Measurements from ENCODE around the gene DYRK1B. TPM values are rescaled to one million over a fixed set of nuclear protein-coding genes. Genes with fewer than 3 reads are reported as not detected.

The DYRK1B gene
- total RNA-seq, 1 donor from 2014 or later = 31.4 TPM

DNA sequence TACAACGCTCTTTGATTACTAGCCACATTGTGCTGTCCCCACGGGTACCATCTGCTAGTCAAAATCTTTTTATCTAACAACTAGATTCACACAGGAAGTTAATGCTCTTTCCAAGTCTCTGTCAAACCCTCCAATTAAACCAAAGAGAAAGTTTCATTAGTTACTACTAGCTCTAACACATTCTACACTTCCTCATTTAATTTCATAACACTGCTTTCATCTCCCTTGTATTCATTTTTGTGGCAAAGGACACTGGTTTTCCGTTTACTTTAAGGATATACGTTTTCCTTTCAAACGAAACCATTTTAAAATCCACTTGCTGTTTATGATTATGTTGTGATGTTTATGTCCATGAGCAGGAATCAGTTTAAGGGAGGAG, 5.3 kb downstream of the DYRK1B start:
- Mint-ChIP-seq H3K36me3 (ENCODE audit: low read depth, unreplicated experiment) (peaks cover 26% of the 10 kb centered on the region), H3K27me3 (ENCODE audit: low read depth, unreplicated experiment) (no peaks in the 10 kb centered on the region), H3K4me3 (ENCODE audit: unreplicated experiment) (no peak overlapping the region), H3K27ac (ENCODE audit: unreplicated experiment) (no peak overlapping the region), H3K4me1 (ENCODE audit: low read depth, unreplicated experiment) (peaks cover 15% of the 10 kb centered on the region), H3K9me3 (ENCODE audit: unreplicated experiment) (peaks cover 2% of the 10 kb centered on the region)
- peaks cover 6% of the 10 kb centered on the region for H3K4me1 ChIP-seq (ENCODE audit: insufficient read depth, low read length)
- H3K27me3 ChIP-seq (ENCODE audit: insufficient read depth, low read length) = no peaks in the 10 kb centered on the region
- no peaks in the 10 kb centered on the region for H3K9me3 ChIP-seq (ENCODE audit: insufficient read depth, low read depth, low read length)
- peaks cover 12% of the 10 kb centered on the region for H4K20me1 ChIP-seq (ENCODE audit: insufficient read depth, low read length)
- TF ChIP-seq EZH2 (IDR thresholded peaks at IDR 0.05; ENCODE audit: insufficient read depth, low read length) = no peak
- TF ChIP-seq, protein P1, sequence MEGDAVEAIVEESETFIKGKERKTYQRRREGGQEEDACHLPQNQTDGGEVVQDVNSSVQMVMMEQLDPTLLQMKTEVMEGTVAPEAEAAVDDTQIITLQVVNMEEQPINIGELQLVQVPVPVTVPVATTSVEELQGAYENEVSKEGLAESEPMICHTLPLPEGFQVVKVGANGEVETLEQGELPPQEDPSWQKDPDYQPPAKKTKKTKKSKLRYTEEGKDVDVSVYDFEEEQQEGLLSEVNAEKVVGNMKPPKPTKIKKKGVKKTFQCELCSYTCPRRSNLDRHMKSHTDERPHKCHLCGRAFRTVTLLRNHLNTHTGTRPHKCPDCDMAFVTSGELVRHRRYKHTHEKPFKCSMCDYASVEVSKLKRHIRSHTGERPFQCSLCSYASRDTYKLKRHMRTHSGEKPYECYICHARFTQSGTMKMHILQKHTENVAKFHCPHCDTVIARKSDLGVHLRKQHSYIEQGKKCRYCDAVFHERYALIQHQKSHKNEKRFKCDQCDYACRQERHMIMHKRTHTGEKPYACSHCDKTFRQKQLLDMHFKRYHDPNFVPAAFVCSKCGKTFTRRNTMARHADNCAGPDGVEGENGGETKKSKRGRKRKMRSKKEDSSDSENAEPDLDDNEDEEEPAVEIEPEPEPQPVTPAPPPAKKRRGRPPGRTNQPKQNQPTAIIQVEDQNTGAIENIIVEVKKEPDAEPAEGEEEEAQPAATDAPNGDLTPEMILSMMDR (IDR thresholded peaks at IDR 0.05; ENCODE audit: insufficient read depth, low read depth, low read length) = no peak
- no peak overlapping the region for H3K9ac ChIP-seq (ENCODE audit: low read length)
- FAIRE-seq (no peak), DNase-seq (ENCODE audit: low read depth) (no peak)
- peaks cover 32% of the 10 kb centered on the region for H3K79me2 ChIP-seq (ENCODE audit: insufficient read depth, low read length)
- no peak overlapping the region for H3K27ac ChIP-seq (ENCODE audit: low read depth, low read length)
- H3K36me3 ChIP-seq (ENCODE audit: insufficient read depth, low read length) = peaks cover 13% of the 10 kb centered on the region
- H2AFZ ChIP-seq (ENCODE audit: low read depth, low read length) = no peak overlapping the region
- no peak overlapping the region for H3K4me3 ChIP-seq (ENCODE audit: insufficient read depth, low read depth, low read length)
- no peak overlapping the region for H3K4me2 ChIP-seq (ENCODE audit: low read length)

DNA sequence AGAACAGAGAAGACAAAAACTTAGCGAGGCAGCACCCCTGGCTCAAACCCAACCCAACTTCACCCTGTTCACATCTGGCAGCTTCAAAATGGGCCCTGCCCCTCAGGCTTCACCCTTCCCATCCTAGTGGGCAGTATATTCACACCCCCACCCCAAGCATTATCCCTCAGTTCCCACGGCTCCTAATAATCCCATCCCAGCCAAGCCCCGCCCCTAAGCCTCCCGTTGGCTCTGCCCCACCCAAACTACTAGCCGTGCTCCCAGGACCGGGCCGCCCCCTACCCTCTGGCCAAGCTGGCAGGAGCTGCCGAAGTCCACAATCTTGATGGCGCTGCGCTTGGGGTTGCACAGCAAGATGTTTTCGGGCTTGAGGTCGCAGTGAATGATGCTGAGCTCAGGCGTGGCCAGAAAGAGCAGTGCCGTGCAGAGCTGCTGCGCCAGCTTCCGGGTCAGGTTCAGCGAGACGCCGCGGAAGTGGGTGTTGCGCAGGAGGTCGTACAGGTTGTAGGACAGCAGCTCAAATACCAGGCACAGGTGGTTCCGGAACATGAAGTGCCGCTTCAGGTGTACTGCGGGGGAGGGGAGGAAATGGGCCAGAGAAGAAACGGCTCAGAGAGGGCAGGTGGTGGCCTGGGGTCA, 5.8 kb downstream of the DYRK1B start:
- no peak for FAIRE-seq
- H3K4me3 Mint-ChIP-seq (ENCODE audit: unreplicated experiment) = no peak overlapping the region
- no peaks in the 10 kb centered on the region for H3K9me3 ChIP-seq (ENCODE audit: insufficient read depth, low read depth, low read length)
- H3K36me3 Mint-ChIP-seq (ENCODE audit: low read depth, unreplicated experiment) = peaks cover 26% of the 10 kb centered on the region
- H3K27ac Mint-ChIP-seq (ENCODE audit: unreplicated experiment) = no peak overlapping the region
- H3K27me3 Mint-ChIP-seq (ENCODE audit: low read depth, unreplicated experiment) = no peaks in the 10 kb centered on the region
- no peak overlapping the region for H3K9ac ChIP-seq (ENCODE audit: low read length)
- H3K4me1 Mint-ChIP-seq (ENCODE audit: low read depth, unreplicated experiment) = peaks cover 15% of the 10 kb centered on the region
- TF ChIP-seq, protein P1 (IDR thresholded peaks at IDR 0.05; ENCODE audit: insufficient read depth, low read depth, low read length) = no peak
- TF ChIP-seq EZH2 (IDR thresholded peaks at IDR 0.05; ENCODE audit: insufficient read depth, low read length) = no peak
- H3K27me3 ChIP-seq (ENCODE audit: insufficient read depth, low read length) = no peaks in the 10 kb centered on the region
- H3K9me3 Mint-ChIP-seq (ENCODE audit: unreplicated experiment) = peaks cover 2% of the 10 kb centered on the region
- H3K4me1 ChIP-seq (ENCODE audit: insufficient read depth, low read length) = peaks cover 9% of the 10 kb centered on the region
- H3K4me2 ChIP-seq (ENCODE audit: low read length) = no peak overlapping the region
- DNase-seq (ENCODE audit: low read depth) = no peak
- no peak overlapping the region for H3K4me3 ChIP-seq (ENCODE audit: insufficient read depth, low read depth, low read length)
- peaks cover 12% of the 10 kb centered on the region for H4K20me1 ChIP-seq (ENCODE audit: insufficient read depth, low read length)
- H3K36me3 ChIP-seq (ENCODE audit: insufficient read depth, low read length) = peaks cover 13% of the 10 kb centered on the region
- peaks cover 32% of the 10 kb centered on the region for H3K79me2 ChIP-seq (ENCODE audit: insufficient read depth, low read length)
- no peak overlapping the region for H3K27ac ChIP-seq (ENCODE audit: low read depth, low read length)
- H2AFZ ChIP-seq (ENCODE audit: low read depth, low read length) = no peak overlapping the region

DNA sequence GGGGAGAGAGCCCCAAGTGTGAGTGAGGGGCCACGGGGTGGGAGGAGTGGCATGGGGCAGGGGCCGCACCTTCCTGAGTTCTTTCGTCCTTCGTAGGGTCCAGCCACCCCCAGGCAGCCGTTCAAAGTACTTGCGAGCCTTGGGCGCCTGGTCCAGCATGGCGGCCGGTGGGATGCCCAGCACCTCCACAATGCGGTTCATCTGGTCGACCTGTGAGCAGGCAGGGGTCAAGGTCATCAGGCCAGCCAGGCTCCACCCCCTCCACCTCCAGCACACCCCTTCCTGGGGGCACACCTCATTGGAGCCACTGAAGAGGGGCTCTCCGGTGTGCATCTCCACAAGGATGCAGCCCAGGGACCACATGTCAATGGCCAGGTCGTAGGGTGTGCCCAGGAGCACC, 6.7 kb downstream of the DYRK1B start:
- DNase-seq (ENCODE audit: low read depth) = no peak

More for the DNA sequence above, 6.7 kb downstream of the DYRK1B start:
- H3K27ac Mint-ChIP-seq (ENCODE audit: unreplicated experiment) = no peak overlapping the region
- no peaks in the 10 kb centered on the region for H3K27me3 Mint-ChIP-seq (ENCODE audit: low read depth, unreplicated experiment)
- Histone ChIP-seq H4K20me1 (ENCODE audit: insufficient read depth, low read length) (peaks cover 7% of the 10 kb centered on the region), H3K9me3 (ENCODE audit: insufficient read depth, low read depth, low read length) (no peaks in the 10 kb centered on the region), H3K36me3 (ENCODE audit: insufficient read depth, low read length) (peaks cover 13% of the 10 kb centered on the region), H3K4me3 (ENCODE audit: insufficient read depth, low read depth, low read length) (no peak overlapping the region), H3K79me2 (ENCODE audit: insufficient read depth, low read length) (peaks cover 24% of the 10 kb centered on the region), H2AFZ (ENCODE audit: low read depth, low read length) (no peak overlapping the region), H3K27ac (ENCODE audit: low read depth, low read length) (no peak overlapping the region), H3K4me2 (ENCODE audit: low read length) (no peak overlapping the region), H3K27me3 (ENCODE audit: insufficient read depth, low read length) (no peaks in the 10 kb centered on the region), H3K9ac (ENCODE audit: low read length) (no peak overlapping the region), H3K4me1 (ENCODE audit: insufficient read depth, low read length) (peaks cover 5% of the 10 kb centered on the region)
- TF ChIP-seq, protein P1 (IDR thresholded peaks at IDR 0.05; ENCODE audit: insufficient read depth, low read depth, low read length) = no peak
- TF ChIP-seq EZH2 (IDR thresholded peaks at IDR 0.05; ENCODE audit: insufficient read depth, low read length) = no peak
- H3K4me3 Mint-ChIP-seq (ENCODE audit: unreplicated experiment) = no peak overlapping the region
- no peak for FAIRE-seq
- peaks cover 8% of the 10 kb centered on the region for H3K4me1 Mint-ChIP-seq (ENCODE audit: low read depth, unreplicated experiment)
- H3K36me3 Mint-ChIP-seq (ENCODE audit: low read depth, unreplicated experiment) = peaks cover 23% of the 10 kb centered on the region
- H3K9me3 Mint-ChIP-seq (ENCODE audit: unreplicated experiment) = no peaks in the 10 kb centered on the region

All from astrocyte (in vitro differentiated cells and primary cell).